K562 (cell line): Measurements from ENCODE around the gene GRB2. TPM values are rescaled to one million over a fixed set of nuclear protein-coding genes. Genes with fewer than 3 reads are reported as not detected.

Experiments
- CEBPZ ChIP-seq: fragments of 150-350 bp; IDR thresholded peaks from 2 replicates; pipeline ENCODE4 v1.6.1; 2014; ENCODE audit warnings: low read depth, mild to moderate bottlenecking, low read length, borderline replicate concordance
- ZMIZ1 ChIP-seq, 2 experiments: fragments of 150-350 bp in 1 of 2; IDR thresholded peaks; 2 replicates each; pipeline ENCODE4 v1.6.1; 2012 to 2016; ENCODE audit warnings: low read depth in 2 of 2, low read length in 2 of 2, mild to moderate bottlenecking in 1 of 2, moderate library complexity in 1 of 2
- polyA plus RNA-seq, 8 experiments: library from polyadenylated mRNA; depleted of rRNA in 4 of 8; stranded (reverse) in 5 of 8; unstranded in 3 of 8; fragments of >200 nt; fragmentation: Nextera tagmentation in 2 of 8; fragmentation: Illumina TruSeq in 1 of 8; extraction: Ambion mirVana in 2 of 8; extraction: Trizol in 1 of 8; gene quantifications; 2 replicates each; pipeline versions ENCODE4 v1.2.1 to v1.2.3, GENCODE V29; 2011 to 2014; ENCODE audit warnings: inconsistent platforms in 1 of 8, missing spikeins in 1 of 8
- total RNA-seq, 7 experiments: library from RNA; depleted of rRNA in 6 of 7; stranded (reverse); fragments of >200 nt in 6 of 7; fragmentation: Illumina TruSeq in 2 of 7; extraction: Trizol in 2 of 7; gene quantifications; 2 replicates each; pipeline versions ENCODE4 v1.2.1 to v1.2.3, GENCODE V29; 2011 to 2021; ENCODE audit warnings: low replicate concordance in 1 of 7

The GRB2 gene
- total and polyA plus RNA-seq, 9 of the 15 experiments (the other 6 are each of a cell fraction or from before 2014, with no cell fraction given), result 57.2 to 136 (median 84.8) TPM

- TF ChIP-seq CEBPZ (no peak), ZMIZ1 (IDR thresholded peaks at IDR 0.05; ENCODE audit: low read depth in 2 of 2, low read length in 2 of 2) (no peak)
These were observed 62.5 kb downstream of the GRB2 start (continued) for GRCh38 chr17:75342996-75343395.
